Smooth muscle cell of the pulmonary artery (primary cell): Measurements from ENCODE around the gene DMRT2. TPM values are rescaled to one million over a fixed set of nuclear protein-coding genes. Genes with fewer than 3 reads are reported as not detected.

Experiments used
- total RNA-seq: library from RNA; depleted of rRNA; stranded (reverse); fragments of >200 nt; gene quantifications from 2 replicates; pipeline ENCODE4 v1.2.3, GENCODE V29; 2014

Gene DMRT2
- not detected in 2 replicates for total RNA-seq

DNA sequence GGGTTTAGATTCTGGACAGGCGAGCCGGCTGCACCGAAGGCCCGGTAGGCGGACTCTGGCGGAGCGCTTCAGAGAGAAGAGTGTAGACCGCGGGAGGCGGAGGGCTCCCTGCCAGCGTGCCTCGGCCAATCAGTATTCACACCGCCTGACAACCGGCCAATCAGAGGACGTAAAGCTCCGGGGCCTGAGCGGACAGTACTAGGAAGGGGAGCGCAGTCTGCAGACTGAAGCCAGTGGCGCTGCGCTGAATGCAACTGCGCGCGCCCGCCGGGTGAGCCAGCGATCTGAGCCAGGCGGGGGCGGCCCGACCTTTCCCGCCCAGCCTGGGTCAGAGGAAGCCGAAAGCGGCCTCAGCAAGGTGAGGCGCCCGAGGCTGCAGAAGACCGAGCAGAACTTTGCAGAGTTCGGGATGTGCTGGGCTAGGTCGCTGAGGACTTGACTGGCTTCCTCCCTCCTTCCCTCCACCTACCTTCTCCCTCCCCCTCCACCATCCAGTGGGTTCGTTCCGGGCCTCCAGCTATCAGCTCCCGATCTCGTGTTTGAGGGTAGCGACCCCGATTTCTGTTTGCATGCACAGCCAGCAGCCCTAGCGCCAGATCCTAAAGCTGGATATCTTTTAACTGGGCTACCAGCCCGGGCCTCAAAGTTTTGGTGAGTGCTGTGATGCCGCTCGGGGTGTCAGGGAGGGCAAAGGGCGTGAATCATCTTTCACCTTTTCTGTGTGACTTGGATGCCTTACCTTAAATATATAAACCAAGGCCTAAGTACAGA, at the start of gene DMRT2:
DMRT2 (plus strand) TSS at position 233 of the 771 bp plus-strand sequence. CDS start 1,257 bp downstream, outside the sequence.

Other genes starting within 250 kb of the DMRT2 start
- not detected in 2 replicates for gene DMRT1, start 208.7 kb upstream of the DMRT2 start, total RNA-seq
- not detected in 2 replicates for gene DMRT3, start 73.7 kb upstream of the DMRT2 start, total RNA-seq